Gastroesophageal sphincter (tissue), 4 donors: ENCODE results near the gene ZBTB5. TPM values are rescaled to one million over a fixed set of nuclear protein-coding genes. Genes with fewer than 3 reads are reported as not detected.

ENCODE experiments used
- ATAC-seq: fragments of 150-250 bp; one replicate; pipeline ENCODE4 v1.9.1; 2016; ENCODE audit warnings: mild to moderate bottlenecking, moderate library complexity
- H3K27ac ChIP-seq, 4 donors: fragments of 200-600 bp; sonication (generic) in 3 of 4; 1 replicate in 3 of 4; 2 replicates in 1 of 4; pipeline ENCODE4 v1.5.1; 2016 to 2019
- H3K27me3 ChIP-seq: fragments of 200-600 bp; sonication (generic); one replicate; pipeline ENCODE4 v1.5.1; 2019
- H3K36me3 ChIP-seq, 2 donors: fragments of 200-600 bp; sonication (generic); one replicate each; pipeline ENCODE4 v1.5.1; 2019; ENCODE audit warnings: control low read depth in 1 of 2
- H3K4me1 ChIP-seq, 3 donors: fragments of 200-600 bp; sonication (generic); 1 replicate in 2 of 3; 2 replicates in 1 of 3; pipeline ENCODE4 v1.5.1; 2016 to 2019; ENCODE audit warnings: control low read depth in 2 of 3
- H3K4me3 ChIP-seq, 2 donors: fragments of 200-600 bp; sonication (generic); one replicate each; pipeline ENCODE4 v1.5.1; 2019; ENCODE audit warnings: mild to moderate bottlenecking in 1 of 2, moderate library complexity in 1 of 2
- H3K9me3 ChIP-seq, 3 donors: fragments of 200-600 bp; sonication (generic); one replicate each; pipeline ENCODE4 v1.5.1; 2017 to 2019; ENCODE audit warnings: control low read depth in 2 of 3
- EP300 ChIP-seq: sonication (generic); formaldehyde crosslinking; IDR thresholded peaks from one replicate; pipeline ENCODE4 v1.6.1; 2017; ENCODE audit warnings: antibody characterized with exemption, mild to moderate bottlenecking
- POLR2A ChIP-seq, 2 donors: fragments of 450-650 bp; IDR thresholded peaks; one replicate each; pipeline ENCODE4 v1.6.1; 2017; ENCODE audit warnings: antibody characterized with exemption in 2 of 2, mild to moderate bottlenecking in 2 of 2, moderate library complexity in 1 of 2
- POLR2AphosphoS5 ChIP-seq: sonication (generic); formaldehyde crosslinking; IDR thresholded peaks from one replicate; pipeline ENCODE4 v1.6.1; 2017; ENCODE audit warnings: antibody characterized with exemption
- WGBS, 2 donors: methylation state at CpG; one replicate each; pipeline ENCODE4 v1.1.5; 2018; ENCODE audit warnings: low coverage in 1 of 2; 5-methylcytosine and 5-hydroxymethylcytosine counted together
- total RNA-seq, 4 donors: library from RNA; depleted of rRNA; stranded (reverse); fragments of >200 nt; gene quantifications; one replicate each; pipeline ENCODE4 v1.1.0, GENCODE V29; 2016
- TF ChIP-seq, protein P1 (sequence below), 4 experiments: fragments of 200-600 bp in 2 of 4; fragments of 450-650 bp in 2 of 4; sonication (generic) in 1 of 4; IDR thresholded peaks; one replicate each; pipeline ENCODE4 v1.5.1; 2017 to 2019; ENCODE audit warnings: antibody characterized with exemption in 4 of 4, mild to moderate bottlenecking in 2 of 4, moderate library complexity in 2 of 4

ZBTB5 gene
- total RNA-seq, 4 donors from 2014 or later, result 12.3 to 15.8 (median 13.5) TPM

DNA sequence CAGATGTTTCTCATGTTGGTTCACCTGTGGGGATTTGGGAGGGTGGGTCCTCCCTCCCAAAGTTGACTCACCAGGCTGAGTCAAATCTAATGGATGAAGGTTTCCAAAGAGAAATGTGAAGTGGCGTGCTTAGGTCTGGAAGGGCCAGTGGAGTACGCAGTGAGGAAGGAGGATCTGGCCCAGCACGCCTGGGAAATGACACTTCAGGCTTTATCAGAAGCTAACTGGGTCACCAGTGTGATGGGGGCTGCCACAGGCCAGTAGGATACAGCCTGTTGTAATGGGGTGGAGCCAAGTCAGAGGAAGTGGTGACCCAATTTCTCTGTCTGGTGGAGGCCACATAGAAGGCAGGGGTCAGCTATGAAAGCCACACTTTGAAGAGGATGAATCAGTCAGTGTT is 38.5 kb upstream of the ZBTB5 start:
- no peaks in the 10 kb centered on the region for H3K27me3 ChIP-seq
- H3K4me3 ChIP-seq, result no peak overlapping the region
- H3K27ac ChIP-seq, result no peak overlapping the region
- 67 to 69% methylated on average over 1 to 3 of the region's 3 CpGs for WGBS, 2 donors
- H3K4me1 ChIP-seq, result no peaks in the 10 kb centered on the region
- no peak for ATAC-seq
- no peaks in the 10 kb centered on the region for H3K9me3 ChIP-seq
- TF ChIP-seq, protein P1, sequence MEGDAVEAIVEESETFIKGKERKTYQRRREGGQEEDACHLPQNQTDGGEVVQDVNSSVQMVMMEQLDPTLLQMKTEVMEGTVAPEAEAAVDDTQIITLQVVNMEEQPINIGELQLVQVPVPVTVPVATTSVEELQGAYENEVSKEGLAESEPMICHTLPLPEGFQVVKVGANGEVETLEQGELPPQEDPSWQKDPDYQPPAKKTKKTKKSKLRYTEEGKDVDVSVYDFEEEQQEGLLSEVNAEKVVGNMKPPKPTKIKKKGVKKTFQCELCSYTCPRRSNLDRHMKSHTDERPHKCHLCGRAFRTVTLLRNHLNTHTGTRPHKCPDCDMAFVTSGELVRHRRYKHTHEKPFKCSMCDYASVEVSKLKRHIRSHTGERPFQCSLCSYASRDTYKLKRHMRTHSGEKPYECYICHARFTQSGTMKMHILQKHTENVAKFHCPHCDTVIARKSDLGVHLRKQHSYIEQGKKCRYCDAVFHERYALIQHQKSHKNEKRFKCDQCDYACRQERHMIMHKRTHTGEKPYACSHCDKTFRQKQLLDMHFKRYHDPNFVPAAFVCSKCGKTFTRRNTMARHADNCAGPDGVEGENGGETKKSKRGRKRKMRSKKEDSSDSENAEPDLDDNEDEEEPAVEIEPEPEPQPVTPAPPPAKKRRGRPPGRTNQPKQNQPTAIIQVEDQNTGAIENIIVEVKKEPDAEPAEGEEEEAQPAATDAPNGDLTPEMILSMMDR (IDR thresholded peaks at IDR 0.05), result no peak
- TF ChIP-seq EP300 (no peak), POLR2AphosphoS5 (no peak), POLR2A (IDR thresholded peaks at IDR 0.05) (no peak)
- H3K36me3 ChIP-seq, result peaks cover 0 to 95% of the 10 kb centered on the region in 2 donors

DNA sequence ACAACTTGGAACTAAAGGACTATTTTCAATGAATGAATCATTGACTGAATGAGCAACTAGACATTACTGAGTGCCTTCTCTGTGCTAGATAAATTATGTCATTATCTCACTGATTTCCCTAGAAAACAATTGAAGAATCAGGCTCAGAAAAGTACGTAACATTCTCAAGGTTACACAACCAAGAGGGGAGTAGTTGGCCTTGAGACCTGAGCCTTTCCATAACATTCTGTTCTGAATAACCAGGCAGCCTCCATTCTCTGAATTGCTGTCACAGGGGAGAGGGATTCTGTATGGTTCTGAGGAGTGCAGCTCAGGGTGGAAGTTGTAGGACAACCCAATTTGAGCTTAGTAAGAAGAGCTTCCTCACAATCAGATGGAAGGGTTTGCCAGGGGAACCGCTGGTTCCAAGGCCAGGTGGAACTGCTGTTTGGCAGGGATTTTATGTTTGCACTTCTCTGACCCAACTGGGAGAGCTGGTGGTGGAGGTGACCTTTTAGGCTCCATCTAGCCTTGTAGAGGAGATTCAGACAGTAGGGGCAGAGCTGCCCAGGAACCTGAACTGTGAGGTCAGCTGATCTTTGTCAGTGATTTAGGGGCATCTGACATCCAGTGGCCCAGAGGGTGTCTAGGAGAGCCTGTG is 36.8 kb upstream of the ZBTB5 start:
- no peak for TF ChIP-seq EP300
- H3K4me1 ChIP-seq, result no peaks in the 10 kb centered on the region
- H3K36me3 ChIP-seq, result peaks cover 0 to 97% of the 10 kb centered on the region in 2 donors
- WGBS, 2 donors, result 40 to 73% methylated on average over 1 to 2 of the region's 2 CpGs
- ATAC-seq, result no peak
- H3K27me3 ChIP-seq, result no peaks in the 10 kb centered on the region
- no peak overlapping the region for H3K4me3 ChIP-seq
- H3K27ac ChIP-seq, result no peak overlapping the region
- H3K9me3 ChIP-seq, result no peaks in the 10 kb centered on the region

DNA sequence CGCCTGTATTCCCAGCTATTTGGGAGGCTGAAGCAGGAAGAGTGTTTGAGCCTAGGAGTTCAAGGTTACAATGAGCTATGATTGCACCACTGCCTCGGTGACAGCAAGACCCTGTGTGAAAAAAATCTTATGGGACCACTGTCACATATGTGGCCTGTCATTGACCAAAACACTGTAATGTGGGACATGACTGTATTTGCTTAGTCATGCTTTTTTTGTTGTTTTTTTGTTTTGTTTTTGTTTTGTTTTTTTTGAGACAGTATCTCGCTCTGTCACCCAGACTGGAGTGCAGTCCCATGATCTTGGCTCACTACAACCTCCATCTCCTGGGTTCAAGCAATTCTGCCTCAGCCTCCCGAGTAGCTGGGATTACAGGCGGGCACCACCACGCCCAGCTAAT is 34.0 kb upstream of the ZBTB5 start:
- Histone ChIP-seq H3K9me3 (no peaks in the 10 kb centered on the region), H3K4me3 (no peak overlapping the region), H3K27ac (no peak overlapping the region), H3K36me3 (peaks cover 0 to 100% of the 10 kb centered on the region in 2 donors), H3K4me1 (no peaks in the 10 kb centered on the region), H3K27me3 (no peaks in the 10 kb centered on the region)
- TF ChIP-seq, protein P1 (IDR thresholded peaks at IDR 0.05), result no peak
- no peak for TF ChIP-seq POLR2A (IDR thresholded peaks at IDR 0.05)
- TF ChIP-seq POLR2AphosphoS5, result no peak
- no peak for TF ChIP-seq EP300
- ATAC-seq, result no peak
- 40 to 83% methylated on average over 1 to 6 of the region's 6 CpGs for WGBS, 2 donors

DNA sequence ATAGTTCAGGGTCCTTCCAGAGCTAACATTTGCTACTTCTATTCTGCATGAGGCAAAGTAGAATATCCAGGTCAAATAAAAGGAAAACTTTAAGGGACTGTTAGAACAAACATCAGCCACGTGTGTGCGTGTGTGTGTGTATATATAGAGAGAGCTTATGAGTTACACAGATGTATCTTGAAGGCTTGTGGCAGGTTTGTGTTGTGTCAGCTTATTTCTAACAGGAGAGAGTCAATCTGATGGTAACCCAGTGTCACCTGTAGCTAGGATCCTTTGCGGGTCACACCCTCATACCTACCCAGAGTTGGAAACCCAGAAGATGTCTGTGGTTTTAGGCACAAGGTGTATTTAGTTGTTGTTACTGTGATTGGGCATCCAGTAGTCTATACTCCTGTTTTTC is 33.2 kb upstream of the ZBTB5 start:
- ATAC-seq, result no peak
- H3K4me3 ChIP-seq, result no peak overlapping the region
- TF ChIP-seq EP300 (no peak), POLR2A (IDR thresholded peaks at IDR 0.05) (no peak)
- H3K36me3 ChIP-seq, result peaks cover 0 to 100% of the 10 kb centered on the region in 2 donors
- H3K9me3 ChIP-seq, result no peaks in the 10 kb centered on the region
- no peak overlapping the region for H3K27ac ChIP-seq
- no peaks in the 10 kb centered on the region for H3K4me1 ChIP-seq
- WGBS, 2 donors, result 31 to 55% methylated on average over 2 to 3 of the region's 3 CpGs
- no peaks in the 10 kb centered on the region for H3K27me3 ChIP-seq

DNA sequence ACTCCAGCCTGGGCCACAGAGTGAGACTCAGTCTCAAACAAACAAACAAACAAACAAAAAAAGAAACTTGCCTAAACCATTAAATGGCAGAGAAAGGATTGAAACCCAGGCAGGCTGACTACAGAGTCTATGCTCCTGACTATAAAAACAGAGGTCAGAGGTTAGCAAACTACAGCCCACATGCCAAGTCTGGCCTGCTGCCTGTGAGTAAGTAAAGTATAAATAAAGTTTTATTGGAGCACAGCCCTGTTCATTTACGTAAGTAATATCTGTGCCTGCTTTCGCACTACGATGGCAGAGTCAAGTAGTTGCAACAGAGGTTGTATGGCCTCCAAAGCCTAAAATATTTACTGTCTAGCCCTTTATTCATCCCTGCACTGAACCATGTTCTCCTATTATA is 32.1 kb upstream of the ZBTB5 start:
- ATAC-seq, result no peak
- Histone ChIP-seq H3K4me1 (no peaks in the 10 kb centered on the region), H3K9me3 (no peaks in the 10 kb centered on the region), H3K36me3 (peaks cover 6 to 100% of the 10 kb centered on the region in 2 donors), H3K27ac (no peak overlapping the region), H3K27me3 (no peaks in the 10 kb centered on the region), H3K4me3 (no peak overlapping the region)
- TF ChIP-seq EP300 (no peak), POLR2A (IDR thresholded peaks at IDR 0.05) (no peak), POLR2AphosphoS5 (no peak)
- TF ChIP-seq, protein P1 (IDR thresholded peaks at IDR 0.05), result no peak
- WGBS, 2 donors, result 96 to 98% methylated on average over 3 of the region's 3 CpGs

DNA sequence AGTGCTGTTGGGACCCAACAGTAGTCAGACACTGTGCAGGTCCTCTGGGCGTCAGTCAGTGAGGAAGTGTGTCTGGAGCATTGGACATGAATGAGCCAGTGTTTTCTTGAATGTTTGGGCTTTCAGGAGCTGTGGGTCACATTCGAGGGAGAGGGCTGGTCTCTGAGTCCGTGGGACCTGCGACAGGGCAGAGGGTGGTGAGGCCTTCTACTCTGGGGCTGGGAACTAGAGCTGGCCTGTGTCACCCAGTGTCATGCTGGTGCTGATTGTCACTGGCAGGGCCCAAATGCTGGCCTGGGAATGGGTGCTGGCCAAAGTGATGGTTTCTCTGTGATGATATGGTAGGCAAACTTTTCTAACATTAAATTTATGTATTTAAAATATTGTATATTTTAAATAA is 30.8 kb upstream of the ZBTB5 start:
- no peak for ATAC-seq
- Histone ChIP-seq H3K9me3 (no peaks in the 10 kb centered on the region), H3K27ac (no peak overlapping the region), H3K27me3 (no peaks in the 10 kb centered on the region), H3K36me3 (peaks cover 6 to 100% of the 10 kb centered on the region in 2 donors), H3K4me1 (no peaks in the 10 kb centered on the region), H3K4me3 (no peak overlapping the region)
- TF ChIP-seq POLR2AphosphoS5 (no peak), POLR2A (IDR thresholded peaks at IDR 0.05) (no peak), EP300 (no peak)
- TF ChIP-seq, protein P1 (IDR thresholded peaks at IDR 0.05), result no peak
- 40 to 50% methylated on average over 1 to 4 of the region's 4 CpGs for WGBS, 2 donors
